Gastrocnemius medialis (tissue), 4 donors: Measurements from ENCODE around the gene FGF1. TPM values are rescaled to one million over a fixed set of nuclear protein-coding genes. Genes with fewer than 3 reads are reported as not detected.

Experiments used
- ATAC-seq, 2 donors: fragments of 150-250 bp; one replicate each; pipeline ENCODE4 v1.9.1; 2016
- DNase-seq, 2 donors: peaks; one replicate each; pipeline ENCODE4 v3.0.0-alpha.2; 2019
- H3K27ac ChIP-seq, 4 donors: fragments of 200-600 bp; sonication (generic); 1 replicate in 1 of 4; 2 replicates in 3 of 4; pipeline ENCODE4 v1.5.1; 2016 to 2018; ENCODE audit warnings: mild to moderate bottlenecking in 2 of 4, moderate library complexity in 1 of 4
- H3K27me3 ChIP-seq, 3 donors: fragments of 200-600 bp; sonication (generic) in 2 of 3; 1 replicate in 1 of 3; 2 replicates in 2 of 3; pipeline versions ENCODE4 v1.5.1 to v1.6.0; 2016 to 2019; ENCODE audit warnings: mild to moderate bottlenecking in 1 of 3, moderate library complexity in 1 of 3
- H3K36me3 ChIP-seq, 2 donors: fragments of 200-600 bp; sonication (generic) in 1 of 2; one replicate each; pipeline ENCODE4 v1.5.1; 2017 to 2018
- H3K4me1 ChIP-seq, 2 donors: fragments of 200-600 bp; sonication (generic) in 1 of 2; one replicate each; pipeline ENCODE4 v1.5.1; 2016 to 2017; ENCODE audit warnings: mild to moderate bottlenecking in 2 of 2
- H3K4me3 ChIP-seq, 4 donors: fragments of 200-600 bp; sonication (generic) in 3 of 4; 1 replicate in 1 of 4; 2 replicates in 3 of 4; pipeline ENCODE4 v1.5.1; 2016 to 2019; ENCODE audit warnings: mild to moderate bottlenecking in 2 of 4
- H3K9me3 ChIP-seq, 3 donors: fragments of 200-600 bp; sonication (generic) in 2 of 3; 1 replicate in 1 of 3; 2 replicates in 2 of 3; pipeline ENCODE4 v1.5.1; 2016 to 2019
- CTCF ChIP-seq, 5 experiments: fragments of 450-650 bp in 3 of 5; fragments of 200-600 bp in 2 of 5; sonication (generic) in 2 of 5; IDR thresholded peaks in 4 of 5; conservative IDR thresholded peaks in 1 of 5; 1 replicate in 4 of 5; 2 replicates in 1 of 5; pipeline ENCODE4 v1.5.1; 2016 to 2019; ENCODE audit warnings: antibody characterized with exemption in 5 of 5, mild to moderate bottlenecking in 3 of 5, moderate library complexity in 3 of 5
- POLR2A ChIP-seq, 2 donors: fragments of 450-650 bp; IDR thresholded peaks; one replicate each; pipeline ENCODE4 v1.6.1; 2017; ENCODE audit warnings: antibody characterized with exemption in 2 of 2, mild to moderate bottlenecking in 2 of 2, moderate library complexity in 2 of 2
- in situ Hi-C, 4 donors: fragments of 200-750 bp; cut with MboI; loops; one replicate each; pipeline versions ENCODE4 v1.15.0 to v1.8.0; 2017; ENCODE audit warnings: low sequenced_read_pairs in 4 of 4
- intact Hi-C: fragments of 100-400 bp; cut with DNase I; formaldehyde crosslinking; loops from one replicate; pipeline ENCODE4 v1.15.1; 2023; ENCODE audit warnings: low total_unique reads
- total RNA-seq, 4 donors: library from RNA; depleted of rRNA; stranded (reverse); fragments of >200 nt; gene quantifications; one replicate each; pipeline versions ENCODE4 v1.1.0 to v1.2.3, GENCODE V29; 2016

FGF1 gene
- total RNA-seq, 4 donors from 2014 or later, result 0.41 to 2.1 (median 1.2) TPM

GRCh38 chr5:142644127-142644526 lies 41.8 kb downstream of the FGF1 start:
- in situ Hi-C loops (no loop called here), intact Hi-C loops (no loop called here)
- DNase-seq (no peak), ATAC-seq (no peak)
- no peaks in the 10 kb centered on the region for H3K4me1 ChIP-seq
- no peak overlapping the region for H3K4me3 ChIP-seq
- no peaks in the 10 kb centered on the region for H3K9me3 ChIP-seq
- no peak overlapping the region for H3K27ac ChIP-seq
- no peaks in the 10 kb centered on the region for H3K36me3 ChIP-seq
- no peaks in the 10 kb centered on the region for H3K27me3 ChIP-seq
- TF ChIP-seq POLR2A (IDR thresholded peaks at IDR 0.05) (no peak), CTCF (IDR thresholded peaks at IDR 0.05 in 4 of 5, conservative IDR thresholded peaks at IDR 0.05 in 1 of 5) (no peak)

- intact Hi-C loops (no loop called here), in situ Hi-C loops (no loop called here)
- Histone ChIP-seq H3K9me3 (no peaks in the 10 kb centered on the region), H3K27ac (no peak overlapping the region), H3K4me3 (no peak overlapping the region), H3K36me3 (no peaks in the 10 kb centered on the region), H3K4me1 (no peaks in the 10 kb centered on the region), H3K27me3 (no peaks in the 10 kb centered on the region)
- TF ChIP-seq CTCF (IDR thresholded peaks at IDR 0.05 in 4 of 5, conservative IDR thresholded peaks at IDR 0.05 in 1 of 5), result no peak
- TF ChIP-seq POLR2A (IDR thresholded peaks at IDR 0.05), result no peak
- no peak for ATAC-seq
- DNase-seq, result no peak
Observed at GRCh38 chr5:142643634-142644033, 42.3 kb downstream of the FGF1 start.

- no peak overlapping the region for H3K27ac ChIP-seq
- H3K9me3 ChIP-seq, result no peaks in the 10 kb centered on the region
- intact Hi-C loops, result no loop called here
- H3K4me3 ChIP-seq, result no peak overlapping the region
- TF ChIP-seq POLR2A (IDR thresholded peaks at IDR 0.05) (no peak), CTCF (IDR thresholded peaks at IDR 0.05 in 4 of 5, conservative IDR thresholded peaks at IDR 0.05 in 1 of 5) (no peak)
- no peak for ATAC-seq
- no peaks in the 10 kb centered on the region for H3K27me3 ChIP-seq
- in situ Hi-C loops, result no loop called here
- DNase-seq, result no peak
- H3K4me1 ChIP-seq, result no peaks in the 10 kb centered on the region
- no peaks in the 10 kb centered on the region for H3K36me3 ChIP-seq
Observed at GRCh38 chr5:142642427-142642826, 43.5 kb downstream of the FGF1 start.

- Histone ChIP-seq H3K27ac (no peak overlapping the region), H3K4me3 (no peak overlapping the region), H3K4me1 (no peaks in the 10 kb centered on the region), H3K27me3 (no peaks in the 10 kb centered on the region), H3K9me3 (no peaks in the 10 kb centered on the region), H3K36me3 (no peaks in the 10 kb centered on the region)
- ATAC-seq, result no peak
- in situ Hi-C loops (no loop called here), intact Hi-C loops (no loop called here)
- DNase-seq, result no peak
- TF ChIP-seq CTCF (IDR thresholded peaks at IDR 0.05 in 4 of 5, conservative IDR thresholded peaks at IDR 0.05 in 1 of 5) (no peak), POLR2A (IDR thresholded peaks at IDR 0.05) (no peak)
Observed at GRCh38 chr5:142641711-142642110, 44.2 kb downstream of the FGF1 start.

- Histone ChIP-seq H3K4me1 (no peaks in the 10 kb centered on the region), H3K27me3 (no peaks in the 10 kb centered on the region), H3K27ac (no peak overlapping the region)
Observed at GRCh38 chr5:142640316-142641005, 45.4 kb downstream of the FGF1 start.

More at GRCh38 chr5:142640316-142641005, 45.4 kb downstream of the FGF1 start:
- Histone ChIP-seq H3K36me3 (no peaks in the 10 kb centered on the region), H3K4me3 (no peak overlapping the region), H3K9me3 (no peaks in the 10 kb centered on the region)
- no peak for ATAC-seq
- intact Hi-C loops (no loop called here), in situ Hi-C loops (no loop called here)
- no peak for DNase-seq
- TF ChIP-seq CTCF (IDR thresholded peaks at IDR 0.05 in 4 of 5, conservative IDR thresholded peaks at IDR 0.05 in 1 of 5), result no peak
- no peak for TF ChIP-seq POLR2A (IDR thresholded peaks at IDR 0.05)
